Measurements from ENCODE around the gene DSPP. TPM values are rescaled to one million over a fixed set of nuclear protein-coding genes. Genes with fewer than 3 reads are reported as not detected.

DSPP gene
- polyA plus RNA-seq, 1 of the 3 experiments (the other 2 are of a cell fraction), result not detected

DNA sequence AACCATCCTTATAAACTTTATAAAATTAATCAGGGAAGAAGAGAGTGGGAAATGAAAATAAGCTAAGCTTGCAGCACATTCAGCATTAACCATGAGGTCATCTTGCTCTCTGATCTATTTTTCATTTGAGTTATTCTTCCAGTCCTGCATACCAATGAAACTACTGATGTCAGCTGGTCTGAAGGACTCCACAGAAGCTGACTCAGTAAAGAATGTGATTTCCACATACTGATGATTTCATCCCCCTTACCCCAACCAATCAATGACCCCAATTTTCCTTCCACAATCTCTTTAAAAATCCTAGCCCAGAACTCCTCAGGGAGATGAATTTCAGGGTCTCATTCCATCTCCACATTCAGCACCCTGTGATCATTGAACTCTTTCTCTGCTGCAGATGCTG, 18.8 kb upstream of the DSPP start:
- TF ChIP-seq, protein P1, sequence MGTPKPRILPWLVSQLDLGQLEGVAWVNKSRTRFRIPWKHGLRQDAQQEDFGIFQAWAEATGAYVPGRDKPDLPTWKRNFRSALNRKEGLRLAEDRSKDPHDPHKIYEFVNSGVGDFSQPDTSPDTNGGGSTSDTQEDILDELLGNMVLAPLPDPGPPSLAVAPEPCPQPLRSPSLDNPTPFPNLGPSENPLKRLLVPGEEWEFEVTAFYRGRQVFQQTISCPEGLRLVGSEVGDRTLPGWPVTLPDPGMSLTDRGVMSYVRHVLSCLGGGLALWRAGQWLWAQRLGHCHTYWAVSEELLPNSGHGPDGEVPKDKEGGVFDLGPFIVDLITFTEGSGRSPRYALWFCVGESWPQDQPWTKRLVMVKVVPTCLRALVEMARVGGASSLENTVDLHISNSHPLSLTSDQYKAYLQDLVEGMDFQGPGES (IDR thresholded peaks at IDR 0.05; ENCODE audit: low read depth, low read length), result no peak
- peak; percentile 34; the same call in 1 of the 2 replicates for TF ChIP-seq TCF12 (IDR thresholded peaks at IDR 0.05)
- peak; percentile 41; the same call in 1 of the 2 replicates for TF ChIP-seq FOSL2 (IDR thresholded peaks at IDR 0.05; ENCODE audit: borderline replicate concordance, low read depth)
- TF ChIP-seq JUND (IDR thresholded peaks at IDR 0.05), result peak; percentile 27; the same call in 1 of the 2 replicates
- TF ChIP-seq, protein P2, sequence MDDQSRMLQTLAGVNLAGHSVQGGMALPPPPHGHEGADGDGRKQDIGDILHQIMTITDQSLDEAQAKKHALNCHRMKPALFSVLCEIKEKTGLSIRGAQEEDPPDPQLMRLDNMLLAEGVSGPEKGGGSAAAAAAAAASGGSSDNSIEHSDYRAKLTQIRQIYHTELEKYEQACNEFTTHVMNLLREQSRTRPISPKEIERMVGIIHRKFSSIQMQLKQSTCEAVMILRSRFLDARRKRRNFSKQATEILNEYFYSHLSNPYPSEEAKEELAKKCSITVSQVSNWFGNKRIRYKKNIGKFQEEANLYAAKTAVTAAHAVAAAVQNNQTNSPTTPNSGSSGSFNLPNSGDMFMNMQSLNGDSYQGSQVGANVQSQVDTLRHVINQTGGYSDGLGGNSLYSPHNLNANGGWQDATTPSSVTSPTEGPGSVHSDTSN (IDR thresholded peaks at IDR 0.05), result peak; percentile 48
- Histone ChIP-seq H3K9ac (no peak overlapping the region), H3K4me1 (ENCODE audit: control insufficient read depth in 1 of 2, insufficient read depth in 2 of 2, low read depth in 1 of 2, low read length in 1 of 2) (no peaks in the 10 kb centered on the region), H3K27me3 (ENCODE audit: insufficient read depth) (no peaks in the 10 kb centered on the region), H3K36me3 (replicated peaks in 1 of 2; ENCODE audit: control insufficient read depth in 1 of 2, insufficient read depth in 2 of 2, low read length in 1 of 2) (no peaks in the 10 kb centered on the region), H3K4me2 (no peak overlapping the region), H2AFZ (ENCODE audit: low read depth) (no peak overlapping the region), H3K9me2 (no peaks in the 10 kb centered on the region), H3K27ac (ENCODE audit: low read depth in 2 of 2, low read length in 1 of 2) (no peak overlapping the region; a peak in 1 of 4 replicates), H3F3A (replicated peaks; ENCODE audit: insufficient read depth) (no peaks in the 10 kb centered on the region), H3K79me2 (ENCODE audit: insufficient read depth) (no peaks in the 10 kb centered on the region), H4K20me1 (ENCODE audit: insufficient read depth) (no peaks in the 10 kb centered on the region), H3K4me3 (ENCODE audit: low read depth in 2 of 2, low read length in 1 of 2) (no peak overlapping the region), H3K9me3 (no peaks in the 10 kb centered on the region)
- ChIA-PET CTCF (no interaction called here), POLR2A (no interaction called here)
- DNase-seq, result no peak

DNA sequence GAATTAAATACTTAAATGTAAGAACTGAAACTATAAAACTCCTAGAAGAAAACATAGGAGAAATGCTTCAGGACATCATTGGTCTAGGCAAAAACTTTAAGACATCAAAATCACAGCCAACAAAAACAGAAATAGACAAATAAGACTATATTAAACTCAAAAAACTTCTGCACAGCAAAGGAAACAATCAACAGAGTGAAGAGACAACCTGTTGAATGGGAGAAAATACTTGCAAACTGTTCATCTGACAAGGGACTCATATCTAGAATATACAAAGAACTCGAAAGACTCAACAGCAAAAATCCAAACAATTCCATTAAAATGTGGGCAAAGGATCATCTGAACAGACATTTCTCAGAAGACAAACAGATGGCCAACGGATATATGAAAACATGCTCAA, 16.2 kb upstream of the DSPP start:
- Histone ChIP-seq H3K27me3 (ENCODE audit: insufficient read depth) (no peaks in the 10 kb centered on the region), H3K9me3 (no peaks in the 10 kb centered on the region), H3K4me2 (no peak overlapping the region), H3K36me3 (replicated peaks in 1 of 2; ENCODE audit: control insufficient read depth in 1 of 2, insufficient read depth in 2 of 2, low read length in 1 of 2) (no peaks in the 10 kb centered on the region), H3K27ac (ENCODE audit: low read depth in 2 of 2, low read length in 1 of 2) (no peak overlapping the region), H3K79me2 (ENCODE audit: insufficient read depth) (no peaks in the 10 kb centered on the region), H2AFZ (ENCODE audit: low read depth) (no peak overlapping the region), H3K4me3 (ENCODE audit: low read depth in 2 of 2, low read length in 1 of 2) (no peak overlapping the region), H3K9me2 (no peaks in the 10 kb centered on the region), H3K9ac (no peak overlapping the region), H4K20me1 (ENCODE audit: insufficient read depth) (no peaks in the 10 kb centered on the region), H3K4me1 (ENCODE audit: control insufficient read depth in 1 of 2, insufficient read depth in 2 of 2, low read depth in 1 of 2, low read length in 1 of 2) (no peaks in the 10 kb centered on the region), H3F3A (replicated peaks; ENCODE audit: insufficient read depth) (no peaks in the 10 kb centered on the region)
- WGBS (ENCODE audit: low lambda C conversion rate), result 40% methylated on average over 2 of the region's 2 CpGs
- TF ChIP-seq FOXJ3 (CRISPR knock-in tag; IDR thresholded peaks at IDR 0.05) (no peak), GATA2 (CRISPR knock-in tag; IDR thresholded peaks at IDR 0.05) (no peak), MXI1 (IDR thresholded peaks at IDR 0.05; ENCODE audit: low read depth, low read length) (no peak), FOXM1 (IDR thresholded peaks at IDR 0.05; ENCODE audit: low read depth) (no peak), RCOR1 (IDR thresholded peaks at IDR 0.05; ENCODE audit: low read length) (no peak), CHD2 (IDR thresholded peaks at IDR 0.05; ENCODE audit: low read length, partially characterized antibody) (no peak), MEF2A (IDR thresholded peaks at IDR 0.05; ENCODE audit: borderline replicate concordance, low read depth) (no peak), JUND (IDR thresholded peaks at IDR 0.05) (no peak)
- TF ChIP-seq, protein P3, sequence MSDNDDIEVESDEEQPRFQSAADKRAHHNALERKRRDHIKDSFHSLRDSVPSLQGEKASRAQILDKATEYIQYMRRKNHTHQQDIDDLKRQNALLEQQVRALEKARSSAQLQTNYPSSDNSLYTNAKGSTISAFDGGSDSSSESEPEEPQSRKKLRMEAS (IDR thresholded peaks at IDR 0.05; ENCODE audit: low read depth), result no peak
- DNase-seq, result no peak
- ChIA-PET CTCF (no interaction called here), POLR2A (no interaction called here)
